ENCODE data around the gene HSPBP1. TPM values are rescaled to one million over a fixed set of nuclear protein-coding genes. Genes with fewer than 3 reads are reported as not detected.

HSPBP1 gene
- total and polyA plus RNA-seq, 2 of the 13 experiments (the other 11 are each of a cell fraction or from before 2014, with no cell fraction given) = 22.3 to 33.7 TPM

DNA sequence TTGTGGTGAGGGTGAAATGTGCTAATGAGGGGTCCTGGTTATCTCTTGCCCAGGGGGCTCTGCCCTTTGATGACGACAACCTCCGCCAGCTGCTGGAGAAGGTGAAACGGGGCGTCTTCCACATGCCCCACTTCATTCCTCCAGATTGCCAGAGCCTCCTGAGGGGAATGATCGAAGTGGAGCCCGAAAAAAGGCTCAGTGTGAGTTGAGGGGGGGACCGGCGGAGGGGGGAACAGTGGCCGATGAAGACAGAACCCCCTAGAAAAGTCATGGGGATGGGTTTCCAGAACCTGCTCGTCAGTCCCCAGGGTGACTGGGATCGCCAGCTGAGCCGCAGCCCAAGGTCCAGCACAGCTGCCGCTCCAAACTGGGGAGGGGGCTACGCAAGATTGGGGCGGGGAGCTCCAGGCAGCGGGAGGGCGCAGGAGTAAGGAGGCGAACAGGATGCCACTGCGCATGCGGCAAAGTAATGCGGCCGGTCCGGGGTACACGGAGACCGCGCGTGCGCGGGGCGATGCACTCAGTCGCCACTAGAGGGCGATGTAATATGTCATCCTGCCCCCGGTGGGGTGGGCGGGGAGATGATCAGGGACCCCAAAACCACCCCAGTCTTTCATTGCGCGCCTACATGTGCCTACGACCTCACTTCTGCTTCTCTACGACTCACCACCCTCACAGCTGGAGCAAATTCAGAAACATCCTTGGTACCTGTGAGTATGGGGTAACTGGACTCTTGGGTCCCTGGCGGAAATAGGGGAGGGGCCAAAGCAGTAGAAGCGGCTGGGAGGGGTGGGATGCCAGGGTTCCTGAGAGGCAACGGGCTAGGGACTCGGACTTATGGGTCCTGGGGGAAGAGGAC, 21.8 kb upstream of the HSPBP1 start (continued):
- TF ChIP-seq, protein P1, sequence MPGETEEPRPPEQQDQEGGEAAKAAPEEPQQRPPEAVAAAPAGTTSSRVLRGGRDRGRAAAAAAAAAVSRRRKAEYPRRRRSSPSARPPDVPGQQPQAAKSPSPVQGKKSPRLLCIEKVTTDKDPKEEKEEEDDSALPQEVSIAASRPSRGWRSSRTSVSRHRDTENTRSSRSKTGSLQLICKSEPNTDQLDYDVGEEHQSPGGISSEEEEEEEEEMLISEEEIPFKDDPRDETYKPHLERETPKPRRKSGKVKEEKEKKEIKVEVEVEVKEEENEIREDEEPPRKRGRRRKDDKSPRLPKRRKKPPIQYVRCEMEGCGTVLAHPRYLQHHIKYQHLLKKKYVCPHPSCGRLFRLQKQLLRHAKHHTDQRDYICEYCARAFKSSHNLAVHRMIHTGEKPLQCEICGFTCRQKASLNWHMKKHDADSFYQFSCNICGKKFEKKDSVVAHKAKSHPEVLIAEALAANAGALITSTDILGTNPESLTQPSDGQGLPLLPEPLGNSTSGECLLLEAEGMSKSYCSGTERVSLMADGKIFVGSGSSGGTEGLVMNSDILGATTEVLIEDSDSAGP (CRISPR knock-in tag; IDR thresholded peaks at IDR 0.05; ENCODE audit: borderline replicate concordance) = peak; percentile 75; the same call in 1 of the 2 replicates
- TF ChIP-seq MXD4 (CRISPR knock-in tag; IDR thresholded peaks at IDR 0.05) = no peak; the same call in 1 of the 2 replicates
- peak; percentile 71; the same call in 1 of the 2 replicates for TF ChIP-seq ZNF256 (CRISPR knock-in tag; conservative IDR thresholded peaks at IDR 0.05)
- no peak for TF ChIP-seq ZNF24 (IDR thresholded peaks at IDR 0.05)
- TF ChIP-seq MED1 (CRISPR knock-in tag; IDR thresholded peaks at IDR 0.05) = 0 out of 2 replicates have a peak, but pooled peaks have one; percentile 36
- TF ChIP-seq ZNF780A (CRISPR knock-in tag; IDR thresholded peaks at IDR 0.05) = no peak
- TF ChIP-seq ZNF546 (CRISPR knock-in tag; conservative IDR thresholded peaks at IDR 0.05) = no peak
- TF ChIP-seq HOXA3 (CRISPR knock-in tag; IDR thresholded peaks at IDR 0.05) = peak; percentile 46
- TF ChIP-seq, protein P2, sequence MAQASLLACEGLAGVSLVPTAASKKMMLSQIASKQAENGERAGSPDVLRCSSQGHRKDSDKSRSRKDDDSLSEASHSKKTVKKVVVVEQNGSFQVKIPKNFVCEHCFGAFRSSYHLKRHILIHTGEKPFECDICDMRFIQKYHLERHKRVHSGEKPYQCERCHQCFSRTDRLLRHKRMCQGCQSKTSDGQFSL (CRISPR knock-in tag; IDR thresholded peaks at IDR 0.05) = peak; percentile 70; the same call in 1 of the 2 replicates
- TF ChIP-seq ZFP90 (CRISPR knock-in tag; IDR thresholded peaks at IDR 0.05; ENCODE audit: borderline replicate concordance) = 0 out of 2 replicates have a peak, but pooled peaks have one; percentile 42
- 0 out of 2 replicates have a peak, but pooled peaks have one; percentile 43 for TF ChIP-seq HOXA5 (CRISPR knock-in tag; IDR thresholded peaks at IDR 0.05)
- TF ChIP-seq, protein P3, sequence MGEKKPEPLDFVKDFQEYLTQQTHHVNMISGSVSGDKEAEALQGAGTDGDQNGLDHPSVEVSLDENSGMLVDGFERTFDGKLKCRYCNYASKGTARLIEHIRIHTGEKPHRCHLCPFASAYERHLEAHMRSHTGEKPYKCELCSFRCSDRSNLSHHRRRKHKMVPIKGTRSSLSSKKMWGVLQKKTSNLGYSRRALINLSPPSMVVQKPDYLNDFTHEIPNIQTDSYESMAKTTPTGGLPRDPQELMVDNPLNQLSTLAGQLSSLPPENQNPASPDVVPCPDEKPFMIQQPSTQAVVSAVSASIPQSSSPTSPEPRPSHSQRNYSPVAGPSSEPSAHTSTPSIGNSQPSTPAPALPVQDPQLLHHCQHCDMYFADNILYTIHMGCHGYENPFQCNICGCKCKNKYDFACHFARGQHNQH (CRISPR knock-in tag; IDR thresholded peaks at IDR 0.05) = 0 out of 2 replicates have a peak, but pooled peaks have one; percentile 39
- no peak for TF ChIP-seq PAWR (CRISPR knock-in tag; IDR thresholded peaks at IDR 0.05; ENCODE audit: borderline replicate concordance)
- TF ChIP-seq, protein P4, sequence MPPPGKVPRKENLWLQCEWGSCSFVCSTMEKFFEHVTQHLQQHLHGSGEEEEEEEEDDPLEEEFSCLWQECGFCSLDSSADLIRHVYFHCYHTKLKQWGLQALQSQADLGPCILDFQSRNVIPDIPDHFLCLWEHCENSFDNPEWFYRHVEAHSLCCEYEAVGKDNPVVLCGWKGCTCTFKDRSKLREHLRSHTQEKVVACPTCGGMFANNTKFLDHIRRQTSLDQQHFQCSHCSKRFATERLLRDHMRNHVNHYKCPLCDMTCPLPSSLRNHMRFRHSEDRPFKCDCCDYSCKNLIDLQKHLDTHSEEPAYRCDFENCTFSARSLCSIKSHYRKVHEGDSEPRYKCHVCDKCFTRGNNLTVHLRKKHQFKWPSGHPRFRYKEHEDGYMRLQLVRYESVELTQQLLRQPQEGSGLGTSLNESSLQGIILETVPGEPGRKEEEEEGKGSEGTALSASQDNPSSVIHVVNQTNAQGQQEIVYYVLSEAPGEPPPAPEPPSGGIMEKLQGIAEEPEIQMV (CRISPR knock-in tag; IDR thresholded peaks at IDR 0.05; ENCODE audit: low read depth) = 0 out of 2 replicates have a peak, but pooled peaks have one; percentile 54
- TF ChIP-seq SIN3B (IDR thresholded peaks at IDR 0.05; ENCODE audit: low read length) = no peak

Measured in HepG2 (cell line).